Neuron (in vitro differentiated cells): ENCODE results near the gene TBL1Y.

ENCODE experiments used
- H2AFZ ChIP-seq: one replicate; pipeline ENCODE4 v1.6.1; 2013; ENCODE audit warnings: low read depth, mild to moderate bottlenecking, inconsistent platforms, low read length, moderate library complexity
- H3K27me3 ChIP-seq: one replicate; pipeline ENCODE4 v1.6.1; 2013; ENCODE audit warnings: low read length; ENCODE audit not compliant: insufficient read depth
- H3K36me3 ChIP-seq: one replicate; pipeline ENCODE4 v1.6.1; 2013; ENCODE audit warnings: low read length; ENCODE audit not compliant: insufficient read depth
- H3K4me1 ChIP-seq: one replicate; pipeline ENCODE4 v1.6.1; 2013; ENCODE audit warnings: low read length; ENCODE audit not compliant: insufficient read depth
- H3K4me3 ChIP-seq: 2 replicates; pipeline ENCODE4 v1.5.1; 2013; ENCODE audit warnings: mild to moderate bottlenecking, low read length, moderate library complexity
- H3K9me3 ChIP-seq: one replicate; pipeline ENCODE4 v1.6.1; 2013; ENCODE audit warnings: low read length

The TBL1Y gene

DNA sequence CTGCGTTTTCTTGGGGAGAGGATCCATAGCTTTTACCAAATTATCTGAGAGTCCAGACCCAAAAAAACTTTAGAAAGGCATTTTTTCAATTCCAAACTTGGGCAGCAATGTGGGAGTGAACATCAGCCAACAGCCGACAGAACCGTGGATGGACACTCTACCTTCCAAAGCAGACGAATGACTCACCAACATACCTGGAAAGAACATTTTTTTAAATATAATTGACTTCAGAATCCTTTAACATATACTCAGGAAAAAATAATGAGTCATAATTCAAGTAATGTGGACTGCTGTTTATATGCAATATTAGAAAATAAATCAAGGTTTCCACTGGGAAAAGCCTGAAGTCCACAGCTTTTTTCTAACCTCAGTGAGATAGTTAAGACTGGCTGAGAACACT is 211.7 kb downstream of the TBL1Y start:
- H3K27me3 ChIP-seq = no peaks in the 10 kb centered on the region
- no peak overlapping the region for H2AFZ ChIP-seq
- H3K4me3 ChIP-seq = no peak overlapping the region
- no peaks in the 10 kb centered on the region for H3K9me3 ChIP-seq
- no peaks in the 10 kb centered on the region for H3K4me1 ChIP-seq
- no peaks in the 10 kb centered on the region for H3K36me3 ChIP-seq

DNA sequence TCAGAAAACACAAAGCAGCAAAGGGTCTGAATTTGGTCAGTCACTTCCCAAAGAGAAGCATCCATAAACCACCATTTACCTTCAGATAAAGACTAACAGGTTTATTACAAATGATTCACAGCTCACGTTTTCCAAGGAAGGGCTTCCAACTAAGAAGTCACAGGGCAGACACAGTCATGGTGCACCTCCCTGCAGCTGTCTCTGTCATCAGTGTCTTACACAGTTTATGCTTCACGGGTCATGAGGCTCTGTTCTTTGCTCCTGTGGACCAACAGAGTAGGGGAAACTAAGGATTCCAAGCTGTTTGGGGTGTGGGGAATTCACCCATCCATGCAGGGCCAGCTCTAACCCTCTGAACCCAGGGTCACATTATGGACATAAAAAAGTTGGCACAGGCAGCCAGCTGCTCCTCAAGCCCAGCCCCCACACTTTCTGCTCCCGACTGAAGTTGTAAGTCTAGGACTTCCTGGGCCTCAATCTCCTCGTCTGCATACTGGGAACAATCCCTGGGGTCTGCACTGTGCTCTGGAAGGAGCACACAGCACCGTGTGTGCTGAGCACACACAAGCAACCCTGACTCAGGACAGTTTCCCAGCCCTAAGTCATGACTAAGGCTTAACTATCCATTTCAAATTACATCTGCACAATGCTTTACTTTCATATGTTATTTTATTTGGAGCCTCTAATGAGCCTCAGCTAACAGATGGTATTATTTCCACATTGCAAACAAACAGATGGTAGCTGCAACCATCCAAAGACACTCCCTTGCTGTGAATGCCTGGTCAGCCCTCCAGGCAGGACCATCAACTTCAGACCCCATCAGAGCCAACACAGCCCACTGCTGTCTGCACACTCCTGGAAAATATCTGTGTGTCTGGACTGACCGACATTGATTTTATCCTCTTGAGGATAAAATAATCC is 214.9 kb downstream of the TBL1Y start:
- Histone ChIP-seq H3K9me3 (no peaks in the 10 kb centered on the region), H3K27me3 (no peaks in the 10 kb centered on the region), H2AFZ (no peak overlapping the region), H3K4me1 (no peaks in the 10 kb centered on the region), H3K36me3 (no peaks in the 10 kb centered on the region), H3K4me3 (no peak overlapping the region)

- Histone ChIP-seq H2AFZ (no peak overlapping the region), H3K4me1 (no peaks in the 10 kb centered on the region)
These were observed 217.7 kb downstream of the TBL1Y start for GRCh38 chrY:7128211-7128610.

More at GRCh38 chrY:7128211-7128610, 217.7 kb downstream of the TBL1Y start:
- no peaks in the 10 kb centered on the region for H3K36me3 ChIP-seq
- H3K9me3 ChIP-seq = no peaks in the 10 kb centered on the region
- no peak overlapping the region for H3K4me3 ChIP-seq
- no peaks in the 10 kb centered on the region for H3K27me3 ChIP-seq
